NCI-H1105 (cell line): Measurements from ENCODE around the gene PLEKHA7.
"Not testable (repeated sequence)": the region's sequence is repeated elsewhere in the genome, so short reads cannot be mapped to it uniquely, and the experiment has no call there.

Experiments used
- DNase-seq: peaks from one replicate; lab custom pipeline; 2025; lab: John Stamatoyannopoulos, UW

The PLEKHA7 gene

GRCh38 chr11:16911186-16911585, 103.0 kb downstream of the PLEKHA7 start:
- no peak for DNase-seq

DNA sequence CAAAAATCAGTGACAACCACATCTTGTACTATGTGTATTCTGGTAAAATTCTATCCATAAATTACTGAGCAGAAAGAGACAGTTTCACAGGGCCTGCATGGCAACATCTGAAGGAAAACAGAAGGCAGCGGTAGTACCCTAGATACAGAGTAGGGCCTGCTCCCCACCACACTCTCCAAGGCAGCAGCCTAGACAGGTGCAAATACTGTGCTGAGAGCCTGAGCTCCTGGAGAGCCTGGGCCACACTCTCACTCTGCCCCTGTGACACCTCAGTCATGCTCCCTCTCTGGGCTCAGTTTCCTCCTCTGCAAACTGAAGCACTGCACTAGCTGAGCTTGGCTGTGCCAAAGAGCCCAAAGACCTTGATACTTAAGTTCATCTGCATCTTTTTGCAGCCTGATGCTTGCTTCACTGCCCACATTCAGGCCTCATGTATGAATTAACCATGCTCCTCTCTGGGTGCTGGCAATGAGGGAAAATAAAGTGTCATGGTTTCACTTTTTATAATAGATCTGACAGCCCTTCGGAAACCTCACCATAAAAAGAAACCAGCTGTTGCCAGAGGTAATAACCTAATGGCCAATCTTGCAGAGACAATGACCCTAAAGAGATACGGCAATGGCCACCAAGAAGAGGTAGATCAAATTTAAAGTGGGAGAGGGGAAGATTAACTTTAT, 104.7 kb downstream of the PLEKHA7 start:
- no peak for DNase-seq

DNA sequence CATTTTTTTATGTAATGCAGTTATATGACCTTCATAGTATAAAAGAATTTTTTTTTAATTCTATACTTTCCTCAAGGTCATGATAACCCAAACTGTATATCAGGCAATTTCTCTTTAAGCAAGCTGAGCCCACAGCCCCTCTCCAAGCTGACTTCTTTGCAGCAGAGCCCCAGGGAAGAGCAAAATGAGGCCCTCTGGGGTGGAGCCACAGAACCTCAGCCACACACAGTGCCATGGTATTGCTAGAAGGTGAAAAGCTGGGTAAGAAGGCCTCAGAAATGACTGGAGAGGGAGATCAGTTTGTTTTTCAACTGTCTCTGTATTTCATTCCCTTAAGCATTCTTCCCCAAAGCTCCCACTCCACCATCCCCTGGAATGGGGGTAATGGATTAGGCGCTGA, 108.8 kb downstream of the PLEKHA7 start:
- DNase-seq: no peak

- DNase-seq: not testable (repeated sequence)
Observed at GRCh38 chr11:16904761-16905160, 109.5 kb downstream of the PLEKHA7 start.

GRCh38 chr11:16902781-16903378, 111.3 kb downstream of the PLEKHA7 start:
- no peak for DNase-seq

- DNase-seq: no peak
Observed at GRCh38 chr11:16902182-16902581, 112.0 kb downstream of the PLEKHA7 start.

- DNase-seq: no peak
Observed at GRCh38 chr11:16900491-16900890, 113.7 kb downstream of the PLEKHA7 start.

DNA sequence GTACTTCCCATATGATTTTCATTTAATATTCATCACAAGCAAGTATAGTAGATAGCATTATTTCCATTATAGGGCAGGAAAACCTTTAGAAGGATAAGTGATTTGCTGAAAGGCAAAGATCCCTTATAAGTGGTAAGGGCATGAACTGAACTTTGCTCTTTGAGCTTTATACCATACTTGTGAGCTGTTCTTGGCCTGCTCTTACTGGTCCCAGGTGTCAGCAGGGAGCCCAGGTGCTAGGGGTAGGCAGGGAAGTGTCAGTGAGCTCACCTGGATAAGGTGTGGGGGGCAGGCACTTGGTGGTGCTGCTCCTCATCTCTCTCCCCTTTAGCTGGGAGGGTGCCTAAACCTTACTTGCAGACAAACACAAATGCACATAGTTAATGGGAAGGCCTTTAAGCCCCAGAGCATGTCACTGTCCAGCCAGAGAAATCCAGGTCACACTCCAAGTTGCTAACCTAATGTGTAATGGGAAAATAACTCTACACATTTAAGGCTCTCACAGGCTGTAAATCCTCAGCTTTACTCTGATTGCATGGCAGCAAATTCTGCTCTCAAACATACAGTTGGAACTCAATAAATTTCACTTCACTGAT, 114.4 kb downstream of the PLEKHA7 start:
- DNase-seq: no peak

- no peak for DNase-seq
Observed at GRCh38 chr11:16898274-16898985, 115.8 kb downstream of the PLEKHA7 start.

DNA sequence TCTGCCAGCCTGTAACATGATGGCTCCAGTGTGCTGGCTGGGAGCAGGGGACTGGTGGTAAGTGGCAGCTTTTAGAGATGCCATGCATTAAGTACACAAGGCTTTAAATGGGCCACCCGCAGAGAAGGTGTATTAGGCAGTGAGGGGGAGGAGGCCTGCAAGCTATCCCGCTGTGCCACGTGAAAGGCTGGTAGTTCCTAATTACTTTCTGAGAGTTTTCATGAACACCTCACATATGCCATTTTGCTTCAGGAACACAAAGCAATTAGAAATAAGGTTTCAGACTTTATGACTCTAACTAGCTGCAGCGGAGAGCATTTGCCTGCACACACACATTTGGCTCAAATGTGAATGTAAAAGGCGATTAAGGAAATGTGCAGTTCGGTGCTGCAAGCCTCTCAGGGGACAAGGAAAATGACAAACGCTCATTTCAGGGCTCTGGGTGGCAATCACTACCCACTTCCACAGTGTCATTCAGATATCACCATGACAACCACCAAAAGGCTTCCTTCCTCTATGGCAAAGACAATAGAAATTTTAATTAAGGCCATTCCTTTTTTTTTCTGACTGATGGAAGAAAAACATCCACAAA, 116.6 kb downstream of the PLEKHA7 start:
- peak; percentile 94 for DNase-seq

GRCh38 chr11:16896729-16897469, 117.3 kb downstream of the PLEKHA7 start:
- DNase-seq: no peak

DNA sequence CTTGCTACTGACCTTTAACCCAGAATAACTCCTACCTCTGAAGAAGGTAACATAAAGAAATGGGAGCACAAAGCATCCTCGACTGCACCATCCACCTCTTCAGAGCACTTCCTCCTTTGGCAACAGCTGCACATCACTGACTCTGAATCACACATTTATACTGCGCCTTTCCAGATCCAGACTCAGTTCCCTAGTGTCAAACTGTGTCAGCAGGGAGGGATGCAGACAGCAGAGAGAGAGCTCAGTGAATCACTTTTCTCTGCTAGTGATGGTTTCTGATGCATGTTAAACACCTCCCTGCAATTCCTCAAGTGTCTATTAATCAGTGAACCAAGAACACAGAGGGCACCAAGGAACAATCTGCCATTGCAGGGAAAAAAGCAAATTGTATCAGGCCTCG, 118.9 kb downstream of the PLEKHA7 start:
- DNase-seq: no peak

- DNase-seq: no peak
Observed at GRCh38 chr11:16893456-16894066, 120.7 kb downstream of the PLEKHA7 start.

GRCh38 chr11:16891964-16892363, 122.2 kb downstream of the PLEKHA7 start:
- DNase-seq: no peak

- no peak for DNase-seq
Observed at GRCh38 chr11:16891165-16891564, 123.0 kb downstream of the PLEKHA7 start.

GRCh38 chr11:16890442-16890841, 123.8 kb downstream of the PLEKHA7 start:
- DNase-seq: no peak

GRCh38 chr11:16889905-16890304, 124.3 kb downstream of the PLEKHA7 start:
- no peak for DNase-seq

DNA sequence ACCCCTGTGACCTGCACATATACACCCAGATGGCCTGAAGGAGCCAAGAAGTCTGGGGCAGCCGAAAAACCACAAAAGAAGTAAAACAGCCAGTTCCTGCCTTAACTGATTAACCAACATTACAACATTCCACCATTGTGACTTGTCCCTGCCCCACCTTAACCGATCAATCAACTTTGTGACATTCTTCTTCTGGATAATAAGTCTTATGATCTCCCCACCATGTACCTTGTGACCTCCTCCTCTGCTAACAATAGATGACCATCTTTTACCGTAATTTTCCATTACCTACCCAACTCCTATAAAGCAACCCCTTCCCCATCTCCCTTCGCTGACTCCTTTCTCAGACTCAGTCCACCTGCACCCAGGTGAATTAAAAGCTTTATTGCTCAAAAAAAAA, 125.2 kb downstream of the PLEKHA7 start:
- DNase-seq: not testable (repeated sequence)

GRCh38 chr11:16887887-16888286, 126.3 kb downstream of the PLEKHA7 start:
- DNase-seq: not testable (repeated sequence)

GRCh38 chr11:16883174-16883573, 131.0 kb downstream of the PLEKHA7 start:
- no peak for DNase-seq

- DNase-seq: no peak
Observed at GRCh38 chr11:16881766-16882165, 132.4 kb downstream of the PLEKHA7 start.
